NT2/D1 (cell line): ENCODE data around the gene FAIM2.

Experiments
- DNase-seq: peaks from one replicate; pipeline ENCODE4 v3.0.0-alpha.2; 2011; ENCODE audit warnings: low read depth, low spot score
- H3K27me3 ChIP-seq: 2 replicates; pipeline ENCODE4 v1.6.0; 2011; ENCODE audit warnings: mild to moderate bottlenecking; ENCODE audit not compliant: insufficient read length, insufficient read depth
- H3K36me3 ChIP-seq: 2 replicates; pipeline ENCODE4 v1.6.1; 2011; ENCODE audit warnings: mild to moderate bottlenecking, low read length, mixed read lengths; ENCODE audit not compliant: insufficient read depth, insufficient read length
- H3K4me1 ChIP-seq: 2 replicates; pipeline ENCODE4 v1.5.1; 2011; ENCODE audit not compliant: insufficient read depth, insufficient read length
- H3K4me3 ChIP-seq: 2 replicates; pipeline ENCODE4 v1.5.1; 2011; ENCODE audit warnings: low read depth; ENCODE audit not compliant: insufficient read length
- H3K9ac ChIP-seq: 2 replicates; pipeline ENCODE4 v1.6.0; 2011; ENCODE audit warnings: low read depth; ENCODE audit not compliant: insufficient read length
- H3K9me3 ChIP-seq: 2 replicates; pipeline ENCODE4 v1.5.1; 2011; ENCODE audit warnings: mild to moderate bottlenecking, low read length; ENCODE audit not compliant: insufficient read depth
- SUZ12 ChIP-seq: IDR thresholded peaks from 2 replicates; pipeline ENCODE4 v1.6.1; 2011; ENCODE audit not compliant: insufficient read length, insufficient read depth; ENCODE audit errors: extremely low read depth
- YY1 ChIP-seq: IDR thresholded peaks from 2 replicates; pipeline ENCODE4 v1.6.1; 2011; ENCODE audit not compliant: insufficient read length, insufficient read depth
- ZNF274 ChIP-seq: IDR thresholded peaks from 2 replicates; pipeline ENCODE4 v1.6.1; 2011; ENCODE audit warnings: mild to moderate bottlenecking, low read depth, low read length

The FAIM2 gene

GRCh38 chr12:49921936-49922335 lies 18.2 kb upstream of the FAIM2 start:
- Histone ChIP-seq H3K27me3 (peaks cover 4% of the 10 kb centered on the region), H3K9me3 (no peaks in the 10 kb centered on the region), H3K4me3 (no peak overlapping the region), H3K36me3 (no peaks in the 10 kb centered on the region), H3K4me1 (peaks cover 9% of the 10 kb centered on the region), H3K9ac (no peak overlapping the region)
- TF ChIP-seq ZNF274, result no peak
- TF ChIP-seq YY1, result no peak
- no peak for TF ChIP-seq SUZ12
- DNase-seq, result no peak

- Histone ChIP-seq H3K9ac (no peak overlapping the region), H3K9me3 (no peaks in the 10 kb centered on the region), H3K4me3 (no peak overlapping the region), H3K36me3 (no peaks in the 10 kb centered on the region), H3K4me1 (peaks cover 10% of the 10 kb centered on the region), H3K27me3 (peaks cover 4% of the 10 kb centered on the region)
- DNase-seq, result no peak
- TF ChIP-seq ZNF274 (no peak), SUZ12 (no peak), YY1 (no peak)
Measured at GRCh38 chr12:49921299-49921698, 17.6 kb upstream of the FAIM2 start.

GRCh38 chr12:49920915-49921286 lies 17.2 kb upstream of the FAIM2 start:
- TF ChIP-seq YY1 (no peak), SUZ12 (no peak), ZNF274 (no peak)
- Histone ChIP-seq H3K27me3 (peaks cover 4% of the 10 kb centered on the region), H3K9ac (no peak overlapping the region), H3K9me3 (no peaks in the 10 kb centered on the region), H3K4me3 (no peak overlapping the region), H3K4me1 (peaks cover 13% of the 10 kb centered on the region), H3K36me3 (no peaks in the 10 kb centered on the region)
- no peak for DNase-seq

- no peak for TF ChIP-seq SUZ12
- TF ChIP-seq YY1, result no peak
- TF ChIP-seq ZNF274, result no peak
Measured at GRCh38 chr12:49920241-49920914, 16.7 kb upstream of the FAIM2 start.

GRCh38 chr12:49917788-49918173 lies 14.1 kb upstream of the FAIM2 start:
- Histone ChIP-seq H3K36me3 (no peaks in the 10 kb centered on the region), H3K4me1 (peaks cover 19% of the 10 kb centered on the region), H3K9me3 (no peaks in the 10 kb centered on the region), H3K27me3 (peaks cover 4% of the 10 kb centered on the region), H3K9ac (no peak overlapping the region), H3K4me3 (no peak overlapping the region)
- no peak for DNase-seq
- TF ChIP-seq SUZ12 (no peak), ZNF274 (no peak), YY1 (no peak)

More at GRCh38 chr12:49920241-49920914, 16.7 kb upstream of the FAIM2 start:
- H3K9ac ChIP-seq, result no peak overlapping the region
- no peak overlapping the region for H3K4me3 ChIP-seq
- H3K36me3 ChIP-seq, result no peaks in the 10 kb centered on the region
- peaks cover 13% of the 10 kb centered on the region for H3K4me1 ChIP-seq
- H3K9me3 ChIP-seq, result no peaks in the 10 kb centered on the region
- DNase-seq, result no peak
- H3K27me3 ChIP-seq, result peaks cover 4% of the 10 kb centered on the region

GRCh38 chr12:49917166-49917787 lies 13.6 kb upstream of the FAIM2 start:
- Histone ChIP-seq H3K36me3 (no peaks in the 10 kb centered on the region), H3K4me3 (no peak overlapping the region), H3K27me3 (peaks cover 2% of the 10 kb centered on the region), H3K9ac (no peak overlapping the region), H3K9me3 (no peaks in the 10 kb centered on the region), H3K4me1 (peaks cover 23% of the 10 kb centered on the region)
- DNase-seq, result no peak
- TF ChIP-seq ZNF274 (no peak), SUZ12 (no peak), YY1 (no peak)

- Histone ChIP-seq H3K4me1 (peaks cover 23% of the 10 kb centered on the region), H3K9ac (no peak overlapping the region), H3K36me3 (no peaks in the 10 kb centered on the region), H3K27me3 (no peaks in the 10 kb centered on the region), H3K9me3 (no peaks in the 10 kb centered on the region), H3K4me3 (no peak overlapping the region)
- DNase-seq, result no peak
- TF ChIP-seq ZNF274 (no peak), SUZ12 (no peak), YY1 (no peak)
Measured at GRCh38 chr12:49916129-49916919, 12.6 kb upstream of the FAIM2 start.
